ENCODE data around the gene SPATA31A1. TPM values are rescaled to one million over a fixed set of nuclear protein-coding genes. Genes with fewer than 3 reads are reported as not detected.
"Not testable (repeated sequence)": the region's sequence is repeated elsewhere in the genome, so short reads cannot be mapped to it uniquely, and the experiment has no call there.

SPATA31A1 gene
- total RNA-seq, result not detected

DNA sequence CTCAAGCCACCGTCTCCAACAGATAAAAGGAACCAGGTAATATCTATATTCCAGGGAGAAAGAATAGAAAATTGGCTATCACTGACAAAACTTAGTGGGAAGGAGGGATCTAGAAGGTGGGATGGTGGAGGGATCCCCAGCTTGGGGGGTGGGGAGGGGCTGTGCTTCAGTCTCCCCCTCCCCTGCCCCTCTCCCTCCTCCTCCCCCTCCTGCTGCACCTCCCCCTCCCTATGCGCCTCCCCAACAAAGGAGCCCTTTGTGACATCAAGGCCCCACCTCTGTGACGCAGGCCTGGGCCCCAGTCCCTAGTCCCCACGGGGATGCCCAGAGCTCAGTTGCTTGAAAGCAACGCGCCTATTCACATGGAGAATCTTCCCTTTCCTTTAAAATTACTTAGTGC, at the start of gene SPATA31A1:
Gene SPATA31A1, plus strand, starts transcription at position 301 of the 400 bp plus-strand sequence. Its CDS starts 62 bp downstream, at position 363.
- not testable (repeated sequence) for H3K36me3 Mint-ChIP-seq (ENCODE audit: insufficient read depth in 2 of 2); H3K4me1 Mint-ChIP-seq (ENCODE audit: low read depth); H3K9me3 Mint-ChIP-seq; ATAC-seq (replicated peaks in 1 of 2); DNase-seq; H3K4me3 Mint-ChIP-seq; H3K27me3 Mint-ChIP-seq (ENCODE audit: low read depth); H3K27ac Mint-ChIP-seq

DNA sequence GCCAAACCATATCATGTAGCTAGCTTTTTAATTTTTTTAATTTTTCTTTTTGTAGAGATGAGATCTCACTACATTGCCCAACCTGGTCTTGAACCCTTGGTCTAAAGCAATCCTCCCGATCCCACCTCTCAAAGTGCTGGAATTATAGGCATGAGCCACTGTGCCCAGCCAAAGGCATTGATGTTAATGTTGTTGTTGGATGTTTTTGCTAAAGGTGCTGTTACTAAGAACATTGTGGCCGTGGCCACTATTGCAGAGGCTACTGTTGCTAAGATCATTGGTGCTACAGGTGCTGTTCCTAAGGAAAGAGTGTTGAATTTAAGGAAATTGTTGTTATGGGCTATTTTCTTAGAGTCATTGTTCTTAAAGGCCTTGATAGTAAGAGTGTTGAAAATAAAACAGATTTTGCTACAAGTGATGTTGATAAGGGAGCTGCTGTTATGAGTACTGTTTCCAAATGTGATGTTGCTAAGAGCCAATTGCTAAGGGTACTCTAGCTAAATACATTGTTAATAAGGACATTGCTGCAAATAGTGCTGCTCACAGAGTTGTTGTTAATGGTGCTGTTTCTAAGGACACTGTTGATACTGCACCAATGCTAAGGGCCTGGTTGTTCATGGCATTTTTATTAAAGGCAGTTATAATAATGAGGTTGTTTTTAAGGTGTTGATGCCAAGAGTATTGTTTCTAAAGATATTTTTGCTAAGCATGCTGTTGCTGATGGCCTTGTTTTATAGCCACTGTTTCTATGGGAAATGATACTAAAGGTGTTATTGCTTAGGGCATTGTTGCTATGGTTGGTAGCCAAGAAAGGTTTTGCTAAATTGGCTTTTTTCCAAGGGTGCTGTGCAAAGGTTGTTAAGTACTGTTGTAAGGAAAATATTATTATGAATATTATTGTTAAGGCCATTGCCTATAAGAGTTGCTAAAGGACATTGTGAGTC, 52.1 kb downstream of the SPATA31A1 start:
- not testable (repeated sequence) for H3K27me3 Mint-ChIP-seq (ENCODE audit: low read depth); H3K9me3 Mint-ChIP-seq; H3K36me3 Mint-ChIP-seq (ENCODE audit: insufficient read depth in 2 of 2); DNase-seq; H3K27ac Mint-ChIP-seq; H3K4me1 Mint-ChIP-seq (ENCODE audit: low read depth); H3K4me3 Mint-ChIP-seq; ATAC-seq (replicated peaks in 1 of 2)

DNA sequence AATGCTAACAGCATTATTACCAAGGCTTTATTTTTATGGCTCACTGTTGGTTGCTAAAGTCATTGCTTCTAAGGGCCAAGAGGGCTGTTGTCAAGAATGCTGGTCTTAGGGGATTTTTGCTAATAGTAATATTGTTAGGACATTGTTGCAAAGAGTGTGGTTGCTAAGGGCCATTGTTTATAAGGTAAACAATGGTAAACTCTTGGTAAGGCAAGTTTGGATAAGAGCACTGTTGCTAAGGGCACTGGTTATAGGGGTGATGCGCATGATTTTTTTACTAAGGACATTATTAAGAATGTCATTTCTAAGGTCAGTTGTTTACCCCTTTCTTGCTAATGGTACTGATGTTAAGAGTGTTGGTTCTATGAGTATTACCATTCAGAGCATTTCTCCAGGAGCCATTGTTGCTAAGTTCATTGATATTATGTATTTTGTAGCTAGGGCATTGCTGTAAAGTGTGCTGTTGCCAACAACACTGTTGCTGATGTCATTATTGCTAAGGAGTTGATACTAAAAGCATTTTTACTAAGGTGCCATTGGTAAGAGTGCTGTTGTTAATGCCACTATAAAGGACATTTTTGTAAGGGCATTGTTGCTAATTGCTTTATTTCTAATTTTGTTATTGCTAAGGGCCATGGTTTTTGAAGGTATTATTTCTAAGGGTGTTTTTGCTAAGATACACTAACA, 55.9 kb downstream of the SPATA31A1 start:
- H3K4me1 Mint-ChIP-seq (ENCODE audit: low read depth); DNase-seq; H3K9me3 Mint-ChIP-seq; ATAC-seq (replicated peaks in 1 of 2); H3K36me3 Mint-ChIP-seq (ENCODE audit: insufficient read depth in 2 of 2); H3K27ac Mint-ChIP-seq; H3K4me3 Mint-ChIP-seq; H3K27me3 Mint-ChIP-seq (ENCODE audit: low read depth): not testable (repeated sequence)

Other genes starting within 250 kb of the SPATA31A1 start
- not detected for gene CNTNAP3, start 67.5 kb upstream of the SPATA31A1 start, total RNA-seq

Data from activated T-cell treated with anti-CD3 and anti-CD28 coated beads, Interleukin-2, amount 50 U/mL, for 72 hours (primary cell).